ENCODE results near the gene HIF1A. TPM values are rescaled to one million over a fixed set of nuclear protein-coding genes. Genes with fewer than 3 reads are reported as not detected.
"Not testable (repeated sequence)": the region's sequence is repeated elsewhere in the genome, so short reads cannot be mapped to it uniquely, and the experiment has no call there.

HIF1A gene
- polyA plus RNA-seq, 3 donors = 14.9 to 83.4 (median 50.2) TPM

DNA sequence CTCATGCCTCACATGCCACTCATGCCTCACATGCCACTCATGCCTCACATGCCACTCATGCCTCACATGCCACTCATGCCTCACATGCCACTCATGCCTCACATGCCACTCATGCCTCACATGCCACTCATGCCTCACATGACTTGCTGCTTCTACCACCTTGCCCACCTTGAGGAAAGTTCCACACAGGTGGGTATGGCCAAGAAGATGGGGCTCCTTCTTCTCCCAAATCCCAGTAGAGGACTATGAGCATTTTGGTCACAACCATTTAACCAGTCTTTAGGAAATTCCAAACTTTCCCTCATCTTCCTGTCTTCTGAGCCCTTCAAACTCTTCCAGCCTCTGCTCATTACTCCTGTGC, 60.0 kb downstream of the HIF1A start:
- H3K27ac ChIP-seq (ENCODE audit: low read depth, low read length) = not testable (repeated sequence)

DNA sequence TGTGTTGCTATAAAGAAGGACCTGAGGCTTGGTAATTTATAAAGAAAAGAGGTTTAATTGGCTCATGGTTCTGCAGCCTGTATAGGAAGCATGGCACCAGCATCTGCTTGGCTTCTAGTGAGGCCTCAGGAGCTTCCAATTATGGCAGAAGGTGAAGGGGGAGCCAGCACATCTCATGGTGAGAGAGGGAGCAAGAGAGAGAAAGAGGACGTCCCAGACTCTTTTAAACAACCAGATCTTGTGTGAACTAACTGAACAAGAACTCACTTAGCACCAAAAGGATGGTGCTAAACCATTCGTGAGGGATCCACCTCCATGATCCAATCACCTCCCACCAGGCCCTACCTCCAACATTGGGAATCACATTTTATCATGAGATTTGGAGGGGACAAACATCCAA, 60.8 kb downstream of the HIF1A start:
- 58 to 83% (median 72%) methylated on average over 2 of the region's 2 CpGs for WGBS, 3 donors

GRCh38 chr14:61759878-61760277, 64.6 kb downstream of the HIF1A start:
- 93 to 96% (median 94%) methylated on average over 7 of the region's 7 CpGs for WGBS, 3 donors
- no peak overlapping the region for H3K27ac ChIP-seq (ENCODE audit: low read depth, low read length)

More for the DNA sequence above, 60.8 kb downstream of the HIF1A start:
- no peak overlapping the region for H3K27ac ChIP-seq (ENCODE audit: low read depth, low read length)

GRCh38 chr14:61761557-61761956, 66.2 kb downstream of the HIF1A start:
- H3K27ac ChIP-seq (ENCODE audit: low read depth, low read length) = peak overlapping the region; percentile 74
- WGBS, 3 donors = 50 to 63% (median 54%) methylated on average over 5 of the region's 5 CpGs

DNA sequence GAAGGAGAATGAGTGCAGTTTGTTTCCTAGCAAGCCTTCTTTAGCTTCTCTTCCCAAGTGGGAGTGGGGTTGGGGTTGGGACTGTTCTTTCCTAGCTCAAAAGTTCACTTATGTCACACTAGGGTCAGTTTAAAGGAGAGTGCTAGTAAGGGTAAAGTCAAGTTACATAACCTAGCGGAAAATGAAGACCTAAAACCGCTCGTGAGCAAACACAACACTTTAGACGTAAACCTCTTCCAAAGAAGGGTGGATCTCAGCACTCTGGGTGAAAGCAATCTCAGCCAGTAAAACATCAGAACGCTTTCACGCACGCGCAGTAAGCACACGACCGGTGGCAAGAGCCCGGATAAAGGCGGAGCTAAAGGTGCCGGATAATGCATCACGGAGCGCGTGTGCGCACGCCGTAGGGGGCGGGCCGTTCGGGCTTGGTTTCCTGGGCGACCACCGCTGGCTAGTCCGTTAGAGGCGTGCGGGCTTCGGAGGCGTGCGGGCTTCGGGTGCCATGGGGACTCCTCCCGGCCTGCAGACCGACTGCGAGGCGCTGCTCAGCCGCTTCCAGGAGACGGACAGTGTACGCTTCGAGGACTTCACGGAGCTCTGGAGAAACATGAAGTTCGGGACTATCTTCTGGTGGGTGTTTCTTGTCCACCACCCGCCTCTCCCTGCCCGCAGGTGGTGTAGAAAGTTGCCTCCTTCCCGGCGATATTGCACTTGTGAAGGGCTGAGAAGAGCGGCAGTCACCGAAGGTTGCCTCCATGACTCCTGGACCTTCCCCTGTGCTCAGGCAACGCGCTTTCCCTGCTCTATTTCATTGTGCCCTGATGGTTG, 66.9 kb downstream of the HIF1A start, which contains the start of gene SNAPC1:
SNAPC1 (plus strand) TSS at position 462 of the 828 bp plus-strand sequence; CDS start at position 503, 41 bp downstream.
- peak within 1 kb of the TSS; percentile 74 for H3K27ac ChIP-seq (ENCODE audit: low read depth, low read length)
- WGBS, 3 donors = 0 to 1% (median 0%) methylated on average over 49 of the region's 49 CpGs

- H3K27ac ChIP-seq (ENCODE audit: low read depth, low read length) = no peak overlapping the region
- WGBS, 3 donors = 84 to 89% (median 86%) methylated on average over 5 of the region's 5 CpGs
Observed at GRCh38 chr14:61764342-61765122, 69.2 kb downstream of the HIF1A start.

DNA sequence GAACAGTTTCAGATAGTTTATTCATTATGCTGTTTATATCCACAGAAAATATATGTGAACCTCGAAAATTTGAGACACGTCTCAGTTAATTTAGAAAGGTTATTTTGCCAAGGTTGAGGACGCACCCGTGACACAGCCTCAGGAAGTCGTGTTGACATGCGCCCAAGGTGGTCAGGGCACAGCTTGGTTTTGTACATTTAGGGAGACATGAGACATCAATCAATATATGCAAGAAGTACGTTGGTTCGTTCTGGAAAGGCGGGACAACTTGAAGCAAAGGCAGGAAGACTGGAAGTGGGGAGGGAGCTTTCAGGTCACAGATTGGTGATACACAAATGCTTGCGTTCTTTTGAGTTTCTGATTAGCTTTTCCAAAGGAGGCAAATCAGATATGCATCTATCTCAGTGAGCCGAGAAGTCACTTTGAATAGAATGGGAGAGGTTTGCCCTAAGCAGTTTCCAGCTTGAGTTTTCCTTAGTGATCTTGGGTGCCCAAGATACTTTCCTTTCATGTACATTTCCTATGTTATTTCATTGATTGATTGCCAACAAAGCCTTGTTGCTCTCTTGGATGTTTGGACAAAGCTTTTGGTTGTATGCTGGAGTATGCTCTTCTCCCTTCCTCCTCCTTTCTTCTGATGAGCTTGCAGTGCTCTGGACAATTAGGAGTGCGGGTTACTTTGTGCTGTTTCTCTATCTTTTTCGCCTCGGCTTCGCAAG, 70.1 kb downstream of the HIF1A start:
- WGBS, 3 donors = 78 to 87% (median 83%) methylated on average over 15 of the region's 15 CpGs
- H3K27ac ChIP-seq (ENCODE audit: low read depth, low read length) = no peak overlapping the region

GRCh38 chr14:61766151-61766550, 70.8 kb downstream of the HIF1A start:
- WGBS, 3 donors = 79 to 85% (median 82%) methylated on average over 5 of the region's 5 CpGs
- no peak overlapping the region for H3K27ac ChIP-seq (ENCODE audit: low read depth, low read length)

- WGBS, 3 donors = 71 to 83% (median 81%) methylated on average over 3 of the region's 3 CpGs
- H3K27ac ChIP-seq (ENCODE audit: low read depth, low read length) = no peak overlapping the region
Observed at GRCh38 chr14:61768240-61768639, 72.9 kb downstream of the HIF1A start.

GRCh38 chr14:61769893-61770292, 74.6 kb downstream of the HIF1A start:
- H3K27ac ChIP-seq (ENCODE audit: low read depth, low read length) = no peak overlapping the region
- 64 to 97% (median 96%) methylated on average over 3 of the region's 3 CpGs for WGBS, 3 donors

DNA sequence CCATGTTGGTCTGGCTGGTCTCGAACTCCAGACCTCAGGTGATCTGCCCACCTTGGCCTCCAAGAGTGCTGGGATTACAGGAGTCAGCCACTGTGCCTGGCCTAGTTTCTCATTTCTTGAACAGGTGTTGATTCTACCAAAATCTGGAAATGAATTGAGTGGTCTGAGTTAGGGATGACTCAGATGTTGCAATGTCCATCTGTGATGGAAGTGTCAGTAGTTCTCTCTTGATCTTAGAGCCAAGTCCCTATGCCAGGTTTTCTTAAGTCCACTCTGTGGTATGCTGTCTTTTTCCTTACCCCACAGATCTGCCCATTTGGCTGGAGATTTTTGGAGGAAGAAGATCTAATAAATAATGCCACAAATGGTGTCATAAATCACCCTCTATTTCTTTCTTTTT, 79.5 kb downstream of the HIF1A start:
- 96 to 100% (median 98%) methylated on average over 1 of the region's 1 CpG for WGBS, 3 donors
- no peak overlapping the region for H3K27ac ChIP-seq (ENCODE audit: low read depth, low read length)

GRCh38 chr14:61780125-61780524, 84.8 kb downstream of the HIF1A start:
- H3K27ac ChIP-seq (ENCODE audit: low read depth, low read length) = no peak overlapping the region
- 66 to 90% (median 68%) methylated on average over 2 to 3 of the region's 3 CpGs for whole genome bisulfite sequencing, 3 donors

- H3K27ac ChIP-seq (ENCODE audit: low read depth, low read length) = no peak overlapping the region
- WGBS, 3 donors = 92 to 99% (median 97%) methylated on average over 5 of the region's 5 CpGs
Observed at GRCh38 chr14:61797309-61797708, 102.0 kb downstream of the HIF1A start.

Other genes starting within 250 kb of the HIF1A start
- gene SNAPC1, start 66.9 kb downstream of the HIF1A start, polyA plus RNA-seq = 1 to 10 TPM; 1.7 to 6.1 (median 4.9) TPM
- gene SYT16, start 117.2 kb downstream of the HIF1A start, polyA plus RNA-seq = 1 to 10 TPM in 1 of 3 donors, not detected in 2; 3.6 TPM

All from adipose tissue (tissue), 3 donors.